KOPT-K1 (cell line): ENCODE results near the gene HCFC1.

Source experiments
- H3K27ac ChIP-seq: fragments of 200-600 bp; sonication (generic); 2 replicates; pipeline ENCODE4 v1.5.1; 2016; ENCODE audit warnings: antibody characterized with exemption, mild to moderate bottlenecking, low read depth, low read length; ENCODE audit not compliant: poor library complexity, severe bottlenecking
- H3K36me3 ChIP-seq: fragments of 200-600 bp; sonication (generic); 2 replicates; pipeline ENCODE4 v1.5.1; 2017; ENCODE audit warnings: antibody characterized with exemption, mild to moderate bottlenecking, low read length, moderate library complexity; ENCODE audit not compliant: insufficient read depth
- H3K9me3 ChIP-seq: fragments of 200-600 bp; sonication (generic); 2 replicates; pipeline ENCODE4 v1.5.1; 2017; ENCODE audit warnings: antibody characterized with exemption, low read length, mild to moderate bottlenecking; ENCODE audit not compliant: insufficient read depth, poor library complexity, severe bottlenecking

HCFC1 gene

GRCh38 chrX:153960786-153961185 is 10.8 kb downstream of the HCFC1 start:
- H3K9me3 ChIP-seq = no peaks in the 10 kb centered on the region
- H3K36me3 ChIP-seq = peaks cover 100% of the 10 kb centered on the region
- no peak overlapping the region for H3K27ac ChIP-seq

GRCh38 chrX:153960077-153960476 is 11.5 kb downstream of the HCFC1 start:
- no peak overlapping the region for H3K27ac ChIP-seq
- no peaks in the 10 kb centered on the region for H3K9me3 ChIP-seq
- peaks cover 100% of the 10 kb centered on the region for H3K36me3 ChIP-seq

- Histone ChIP-seq H3K36me3 (peaks cover 100% of the 10 kb centered on the region), H3K27ac (no peak overlapping the region), H3K9me3 (no peaks in the 10 kb centered on the region)
Observed at GRCh38 chrX:153959649-153960048, 12.0 kb downstream of the HCFC1 start.

- no peak overlapping the region for H3K27ac ChIP-seq
- H3K9me3 ChIP-seq = no peaks in the 10 kb centered on the region
- peaks cover 100% of the 10 kb centered on the region for H3K36me3 ChIP-seq
Observed at GRCh38 chrX:153958605-153959004, 13.0 kb downstream of the HCFC1 start.

- H3K36me3 ChIP-seq = peaks cover 100% of the 10 kb centered on the region
- H3K9me3 ChIP-seq = no peaks in the 10 kb centered on the region
- no peak overlapping the region for H3K27ac ChIP-seq
Observed at GRCh38 chrX:153957224-153957623, 14.4 kb downstream of the HCFC1 start.

GRCh38 chrX:153956044-153956907 is 15.3 kb downstream of the HCFC1 start:
- H3K36me3 ChIP-seq = peaks cover 100% of the 10 kb centered on the region
- no peak overlapping the region for H3K27ac ChIP-seq
- no peaks in the 10 kb centered on the region for H3K9me3 ChIP-seq

GRCh38 chrX:153955228-153955732 is 16.3 kb downstream of the HCFC1 start:
- no peaks in the 10 kb centered on the region for H3K9me3 ChIP-seq
- peaks cover 100% of the 10 kb centered on the region for H3K36me3 ChIP-seq

GRCh38 chrX:153954558-153955227 is 16.9 kb downstream of the HCFC1 start:
- Histone ChIP-seq H3K27ac (no peak overlapping the region), H3K9me3 (no peaks in the 10 kb centered on the region), H3K36me3 (peaks cover 100% of the 10 kb centered on the region)

More at GRCh38 chrX:153955228-153955732, 16.3 kb downstream of the HCFC1 start:
- no peak overlapping the region for H3K27ac ChIP-seq

- no peaks in the 10 kb centered on the region for H3K9me3 ChIP-seq
- H3K36me3 ChIP-seq = peaks cover 98% of the 10 kb centered on the region
- H3K27ac ChIP-seq = no peak overlapping the region
Observed at GRCh38 chrX:153953892-153954557, 17.6 kb downstream of the HCFC1 start.

GRCh38 chrX:153953342-153953830 is 18.2 kb downstream of the HCFC1 start:
- Histone ChIP-seq H3K27ac (no peak overlapping the region), H3K9me3 (no peaks in the 10 kb centered on the region), H3K36me3 (peaks cover 98% of the 10 kb centered on the region)

GRCh38 chrX:153952373-153953026 is 19.1 kb downstream of the HCFC1 start:
- Histone ChIP-seq H3K27ac (no peak overlapping the region), H3K9me3 (no peaks in the 10 kb centered on the region), H3K36me3 (peaks cover 98% of the 10 kb centered on the region)

GRCh38 chrX:153951683-153952372 is 19.8 kb downstream of the HCFC1 start:
- Histone ChIP-seq H3K27ac (no peak overlapping the region), H3K9me3 (no peaks in the 10 kb centered on the region), H3K36me3 (peaks cover 96% of the 10 kb centered on the region)

GRCh38 chrX:153950127-153950526 is 21.5 kb downstream of the HCFC1 start:
- Histone ChIP-seq H3K36me3 (peaks cover 90% of the 10 kb centered on the region), H3K27ac (peak overlapping the region; percentile 61), H3K9me3 (no peaks in the 10 kb centered on the region)
